SU-DHL-6 (cell line): Measurements from ENCODE around the gene C12orf56.

ENCODE experiments used
- H2AFZ ChIP-seq: fragments of 200-600 bp; sonication (generic); 2 replicates; pipeline ENCODE4 v1.6.1; 2014; ENCODE audit warnings: low read depth, mild to moderate bottlenecking, moderate library complexity, mixed read lengths, antibody characterized with exemption, low read length; ENCODE audit not compliant: severe bottlenecking
- H3F3A ChIP-seq: fragments of 200-600 bp; shearing (Covaris generic); 2 replicates; pipeline ENCODE4 v1.6.0; 2016; ENCODE audit warnings: antibody characterized with exemption, mild to moderate bottlenecking; ENCODE audit not compliant: insufficient read depth
- H3K27ac ChIP-seq: fragments of 200-600 bp; sonication (generic); 2 replicates; pipeline ENCODE4 v1.5.1; 2016; ENCODE audit warnings: low read depth, mild to moderate bottlenecking, low read length, moderate library complexity, mixed read lengths
- H3K27me3 ChIP-seq: fragments of 200-600 bp; sonication (generic), shearing (Covaris generic); 2 replicates; pipeline ENCODE4 v1.6.0; 2014; ENCODE audit warnings: mild to moderate bottlenecking, low read length
- H3K36me3 ChIP-seq: fragments of 200-600 bp; sonication (generic); 2 replicates; pipeline ENCODE4 v1.6.1; 2014; ENCODE audit warnings: mild to moderate bottlenecking, low read length, mixed read lengths
- H3K4me2 ChIP-seq: fragments of 300-600, 200-600 bp; shearing (Covaris generic), sonication (generic); 2 replicates; pipeline ENCODE4 v1.6.0; 2014; ENCODE audit warnings: low read length, low read depth, mild to moderate bottlenecking; ENCODE audit not compliant: poor library complexity, severe bottlenecking
- H3K4me3 ChIP-seq: fragments of 200-600 bp; sonication (generic); 2 replicates; pipeline ENCODE4 v1.5.1; 2014; ENCODE audit warnings: antibody characterized with exemption, low read length, mild to moderate bottlenecking, mixed read lengths; ENCODE audit not compliant: insufficient read depth, poor library complexity, severe bottlenecking
- H3K79me2 ChIP-seq: fragments of 200-600 bp; sonication (generic); 2 replicates; pipeline ENCODE4 v1.6.1; 2014; ENCODE audit warnings: mild to moderate bottlenecking, low read length, moderate library complexity; ENCODE audit not compliant: insufficient read depth
- H3K9ac ChIP-seq: fragments of 200-600 bp; sonication (generic); 2 replicates; pipeline ENCODE4 v1.7.0; 2014; ENCODE audit warnings: mild to moderate bottlenecking, low read length
- H3K9me2 ChIP-seq: fragments of 200-600 bp; sonication (generic); replicated peaks from 2 replicates; pipeline ENCODE4 v1.6.1; 2014; ENCODE audit warnings: low read length; ENCODE audit not compliant: insufficient read depth
- H3K9me3 ChIP-seq: fragments of 200-600 bp; sonication (generic); 2 replicates; pipeline ENCODE4 v1.6.1; 2014; ENCODE audit warnings: low read length, mixed read lengths; ENCODE audit not compliant: insufficient read depth
- H4K20me1 ChIP-seq: fragments of 200-600 bp; sonication (generic); 2 replicates; pipeline ENCODE4 v1.6.1; 2014; ENCODE audit warnings: low read depth, mild to moderate bottlenecking, antibody characterized with exemption, low read length, moderate library complexity, mixed read lengths
- CTCF ChIP-seq: fragments of 200-600 bp; sonication (generic); IDR thresholded peaks from one replicate; pipeline ENCODE4 v1.5.1; 2017; ENCODE audit warnings: antibody characterized with exemption, mild to moderate bottlenecking, low read length, moderate library complexity; ENCODE audit not compliant: insufficient read depth, poor library complexity, severe bottlenecking
- EZH2phosphoT487 ChIP-seq: fragments of 200-600 bp; sonication (generic), shearing (Covaris generic); conservative IDR thresholded peaks from 2 replicates; pipeline ENCODE4 v1.6.1; 2018; ENCODE audit warnings: mild to moderate bottlenecking, antibody characterized with exemption, low read length, moderate library complexity, mixed read lengths

Gene C12orf56

GRCh38 chr12:64253356-64253755 lies 137.2 kb downstream of the C12orf56 start:
- Histone ChIP-seq H2AFZ (no peak overlapping the region), H3K9ac (no peak overlapping the region), H3K27ac (no peak overlapping the region), H3K27me3 (no peaks in the 10 kb centered on the region), H3K9me3 (no peaks in the 10 kb centered on the region), H4K20me1 (no peaks in the 10 kb centered on the region), H3F3A (no peaks in the 10 kb centered on the region), H3K36me3 (no peaks in the 10 kb centered on the region), H3K4me3 (no peak overlapping the region), H3K9me2 (no peaks in the 10 kb centered on the region), H3K79me2 (no peaks in the 10 kb centered on the region), H3K4me2 (no peak overlapping the region)
- TF ChIP-seq EZH2phosphoT487 (no peak), CTCF (no peak)

- Histone ChIP-seq H3K9ac (no peak overlapping the region), H3K79me2 (no peaks in the 10 kb centered on the region), H2AFZ (no peak overlapping the region), H3K9me3 (no peaks in the 10 kb centered on the region), H3F3A (no peaks in the 10 kb centered on the region), H3K4me3 (no peak overlapping the region), H4K20me1 (no peaks in the 10 kb centered on the region), H3K36me3 (no peaks in the 10 kb centered on the region), H3K4me2 (no peak overlapping the region), H3K27ac (no peak overlapping the region), H3K27me3 (no peaks in the 10 kb centered on the region), H3K9me2 (no peaks in the 10 kb centered on the region)
- no peak for TF ChIP-seq EZH2phosphoT487
These were observed 137.9 kb downstream of the C12orf56 start for GRCh38 chr12:64252681-64253080.

- Histone ChIP-seq H3K9me3 (no peaks in the 10 kb centered on the region), H3K4me2 (no peak overlapping the region), H3K4me3 (no peak overlapping the region), H2AFZ (no peak overlapping the region), H4K20me1 (no peaks in the 10 kb centered on the region), H3K9me2 (no peaks in the 10 kb centered on the region), H3K79me2 (no peaks in the 10 kb centered on the region), H3K36me3 (no peaks in the 10 kb centered on the region), H3K27me3 (no peaks in the 10 kb centered on the region), H3K27ac (no peak overlapping the region), H3F3A (no peaks in the 10 kb centered on the region), H3K9ac (no peak overlapping the region)
- TF ChIP-seq EZH2phosphoT487 (no peak), CTCF (no peak)
These were observed 146.7 kb downstream of the C12orf56 start for GRCh38 chr12:64243809-64244208.

- Histone ChIP-seq H3K36me3 (no peaks in the 10 kb centered on the region), H3K27ac (no peak overlapping the region), H3K4me2 (no peak overlapping the region), H3F3A (no peaks in the 10 kb centered on the region), H3K9ac (no peak overlapping the region), H3K9me2 (no peaks in the 10 kb centered on the region), H3K9me3 (no peaks in the 10 kb centered on the region), H3K27me3 (no peaks in the 10 kb centered on the region), H2AFZ (no peak overlapping the region), H4K20me1 (no peaks in the 10 kb centered on the region), H3K4me3 (no peak overlapping the region), H3K79me2 (no peaks in the 10 kb centered on the region)
- TF ChIP-seq EZH2phosphoT487 (no peak), CTCF (no peak)
These were observed 149.8 kb downstream of the C12orf56 start for GRCh38 chr12:64240781-64241180.
